Esophagus muscularis mucosa (tissue), 4 donors: ENCODE data around the gene SIX4.
"Not testable (repeated sequence)": the region's sequence is repeated elsewhere in the genome, so short reads cannot be mapped to it uniquely, and the experiment has no call there.

Experiments
- CTCF ChIP-seq, 3 experiments: fragments of 200-600 bp in 2 of 3; fragments of 450-650 bp in 1 of 3; sonication (generic) in 2 of 3; IDR thresholded peaks; one replicate each; pipeline ENCODE4 v1.5.1; 2017 to 2019; ENCODE audit warnings: antibody characterized with exemption in 3 of 3, mild to moderate bottlenecking in 2 of 3, moderate library complexity in 1 of 3
- EP300 ChIP-seq: sonication (generic); formaldehyde crosslinking; IDR thresholded peaks from one replicate; pipeline ENCODE4 v1.6.1; 2017; ENCODE audit warnings: antibody characterized with exemption
- POLR2A ChIP-seq: fragments of 450-650 bp; IDR thresholded peaks from one replicate; pipeline ENCODE4 v1.6.1; 2017; ENCODE audit warnings: antibody characterized with exemption, moderate library complexity, mild to moderate bottlenecking, low read depth
- POLR2AphosphoS5 ChIP-seq, 2 donors: sonication (generic); formaldehyde crosslinking; IDR thresholded peaks; one replicate each; pipeline ENCODE4 v1.6.1; 2017; ENCODE audit warnings: antibody characterized with exemption in 2 of 2

GRCh38 chr14:60731291-60731690, 7.1 kb upstream of the SIX4 start:
- TF ChIP-seq CTCF (IDR thresholded peaks at IDR 0.05); POLR2A; EP300; POLR2AphosphoS5 (IDR thresholded peaks at IDR 0.05): not testable (repeated sequence)
